ENCODE measurements around the gene MGAT4D. TPM values are rescaled to one million over a fixed set of nuclear protein-coding genes. Genes with fewer than 3 reads are reported as not detected.

The MGAT4D gene
- not detected in 5 replicates for total RNA-seq (2022; extraction: Qiagen RNA extraction; ENCODE audit: low read depth)

GRCh38 chr4:140497747-140498636 is at the start of gene MGAT4D:
MGAT4D (minus strand) TSS chr4:140498293; CDS start chr4:140498222, 71 bp downstream.

DNA sequence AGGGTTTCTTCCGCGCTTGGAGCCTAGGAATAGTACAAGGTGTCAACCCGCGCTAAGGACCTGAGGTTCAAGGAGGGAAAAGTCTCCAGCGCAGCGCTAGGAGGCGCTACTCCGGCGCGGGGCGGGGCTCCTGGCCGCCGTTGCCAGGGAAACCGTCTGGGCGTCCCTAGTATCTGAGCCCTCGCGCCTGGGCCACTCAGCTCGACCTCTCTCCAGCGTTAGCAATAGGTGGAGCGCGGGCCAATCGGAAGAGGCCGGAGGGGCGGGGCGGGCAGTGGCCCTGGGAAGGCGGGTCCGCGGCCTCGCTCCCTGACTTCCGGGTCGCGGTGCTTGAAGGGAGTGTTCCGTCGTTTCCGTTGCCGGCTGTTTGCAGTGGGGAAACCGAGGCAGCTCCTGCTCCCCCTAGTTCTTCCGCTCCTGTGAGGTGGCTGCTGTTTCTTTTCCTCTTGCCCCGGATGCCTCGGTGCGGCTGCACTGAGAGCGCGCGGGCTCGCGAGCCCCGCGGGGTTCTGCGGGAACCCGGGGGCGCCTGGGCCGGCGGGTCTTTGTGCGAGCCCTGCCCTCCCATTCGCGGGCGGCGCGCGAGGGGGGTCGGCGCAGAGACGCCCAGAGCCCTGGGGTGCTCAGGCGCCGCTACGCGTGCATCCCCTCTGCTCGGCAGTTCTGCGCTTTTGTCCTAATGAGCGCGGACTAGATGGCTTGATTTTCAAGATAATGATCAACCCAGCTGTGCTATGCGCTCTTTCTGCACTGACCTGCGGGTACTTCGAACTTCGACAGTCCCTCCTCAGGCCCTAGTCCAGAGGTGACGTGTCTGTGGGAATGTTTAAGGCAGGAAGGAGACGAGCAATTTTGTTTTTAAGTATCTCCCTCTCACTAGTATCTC is 26.0 kb upstream of the MGAT4D start, which contains the start of gene ELMOD2:
Gene ELMOD2 (plus strand): TSS at position 312 of the 886 bp plus-strand sequence. CDS start 1,261 bp downstream, outside the sequence.

GRCh38 chr4:140427106-140427918 is 70.8 kb downstream of the MGAT4D start, which contains the start of gene CLGN:
CLGN (minus strand) TSS chr4:140427648; CDS start chr4:140413078, 14,570 bp downstream.

Other genes with a start within 250 kb of the MGAT4D start
- gene SCOC, start 124.6 kb downstream of the MGAT4D start, total RNA-seq (2022; extraction: Qiagen RNA extraction; ENCODE audit: low read depth), result 19.7 to 36.7 TPM (median 31.5 TPM) in 5 replicates
- 4.2 to 6.1 TPM (median 5.2 TPM) in 5 replicates for gene CLGN, start 70.6 kb downstream of the MGAT4D start, total RNA-seq (2022; extraction: Qiagen RNA extraction; ENCODE audit: low read depth)
- gene ELMOD2, start 25.9 kb upstream of the MGAT4D start, total RNA-seq (2022; extraction: Qiagen RNA extraction; ENCODE audit: low read depth), result 7.3 to 12.9 TPM (median 9.3 TPM) in 5 replicates
- gene UCP1, start 70.7 kb upstream of the MGAT4D start, total RNA-seq (2022; extraction: Qiagen RNA extraction; ENCODE audit: low read depth), result 0.08 to 0.17 TPM (median 0.09 TPM) in 3 of 5 replicates, not detected in the others